ENCODE measurements around the gene ZDHHC22. TPM values are rescaled to one million over a fixed set of nuclear protein-coding genes. Genes with fewer than 3 reads are reported as not detected.

The ZDHHC22 gene
- total RNA-seq, 1 experiment from 2014 or later = not detected

- Histone ChIP-seq H3K27me3 (ENCODE audit: insufficient read depth, low read depth) (no peaks in the 10 kb centered on the region), H3K4me2 (no peak overlapping the region), H3K27ac (no peak overlapping the region), H2AFZ (no peak overlapping the region), H3K4me3 (no peak overlapping the region), H3K4me1 (replicated peaks; ENCODE audit: insufficient read depth) (peaks cover 38% of the 10 kb centered on the region), H3K9me3 (ENCODE audit: insufficient read depth, low read depth) (no peaks in the 10 kb centered on the region), H3F3A (ENCODE audit: insufficient read depth, low read depth) (peaks cover 20% of the 10 kb centered on the region), H3K9me2 (ENCODE audit: insufficient read depth) (no peaks in the 10 kb centered on the region), H3K79me2 (ENCODE audit: low read depth) (no peaks in the 10 kb centered on the region), H4K20me1 (ENCODE audit: insufficient read depth) (no peaks in the 10 kb centered on the region), H3K36me3 (ENCODE audit: low read depth) (no peaks in the 10 kb centered on the region)
- intact Hi-C loops (cut with micrococcal nuclease; ENCODE audit: unreplicated experiment) = no loop called here
- TF ChIP-seq CTCF (conservative IDR thresholded peaks at IDR 0.05) (no peak), EZH2 (IDR thresholded peaks at IDR 0.05; ENCODE audit: low read depth) (no peak)
- CTCF ChIA-PET = interaction anchor here (0.6 to 2.7 kb wide), 7 partner anchors 9 to 209 kb away, joined by 3 to 40 read pairs (median 6); no protein-coding TSS in a partner anchor
- POLR2A ChIA-PET (ENCODE audit: unreplicated experiment) = interaction anchor here (0.6 to 1.2 kb wide), 2 partner anchors 132 to 165 kb away, joined by 8 to 35 read pairs; no protein-coding TSS in a partner anchor
- no peak for DNase-seq
- no TSS peak for BruUV-seq (replicated peaks)
These were observed 56.1 kb downstream of the ZDHHC22 start for GRCh38 chr14:77085538-77085937.

DNA sequence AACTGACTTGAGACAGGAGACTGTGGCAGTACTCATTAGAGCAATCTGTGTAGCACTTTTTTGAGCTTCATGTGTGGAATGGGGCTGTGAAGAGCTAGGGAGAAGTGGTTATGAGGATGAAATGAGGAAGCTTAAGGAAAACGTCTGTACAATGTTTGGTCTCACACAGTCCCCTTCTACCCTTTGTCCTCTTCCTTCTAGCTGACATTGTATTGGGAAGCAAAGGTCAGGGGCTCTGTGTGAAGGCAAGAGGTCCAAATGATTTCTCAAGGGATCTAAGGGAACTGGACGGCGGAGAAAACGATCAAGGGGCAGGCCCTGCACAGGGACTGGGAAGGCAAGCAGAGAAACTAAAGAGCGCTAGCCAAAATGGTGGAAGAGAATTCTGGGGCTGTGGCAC is 56.6 kb downstream of the ZDHHC22 start:
- no TSS peak for BruUV-seq (replicated peaks)
- Histone ChIP-seq H3K79me2 (ENCODE audit: low read depth) (no peaks in the 10 kb centered on the region), H3K4me3 (no peak overlapping the region), H3K9me3 (ENCODE audit: insufficient read depth, low read depth) (no peaks in the 10 kb centered on the region), H3F3A (ENCODE audit: insufficient read depth, low read depth) (peaks cover 20% of the 10 kb centered on the region), H2AFZ (no peak overlapping the region), H3K4me1 (replicated peaks; ENCODE audit: insufficient read depth) (peaks cover 38% of the 10 kb centered on the region), H3K4me2 (no peak overlapping the region), H3K36me3 (ENCODE audit: low read depth) (no peaks in the 10 kb centered on the region), H3K9me2 (ENCODE audit: insufficient read depth) (no peaks in the 10 kb centered on the region), H3K27ac (no peak overlapping the region), H3K27me3 (ENCODE audit: insufficient read depth, low read depth) (no peaks in the 10 kb centered on the region), H4K20me1 (ENCODE audit: insufficient read depth) (no peaks in the 10 kb centered on the region)
- no peak for DNase-seq
- TF ChIP-seq EZH2 (IDR thresholded peaks at IDR 0.05; ENCODE audit: low read depth) (no peak), CTCF (conservative IDR thresholded peaks at IDR 0.05) (no peak)
- POLR2A ChIA-PET (ENCODE audit: unreplicated experiment) = interaction anchor here (0.6 kb wide), 1 partner anchor 727 kb away, joined by 6 read pairs; no protein-coding TSS in a partner anchor
- CTCF ChIA-PET = interaction anchor here (0.5 to 2.7 kb wide), 4 partner anchors 13 to 208 kb away, joined by 3 to 40 read pairs (median 4); no protein-coding TSS in a partner anchor
- intact Hi-C loops (cut with micrococcal nuclease; ENCODE audit: unreplicated experiment) = no loop called here

- intact Hi-C loops (cut with micrococcal nuclease; ENCODE audit: unreplicated experiment) = no loop called here
These were observed 58.5 kb downstream of the ZDHHC22 start for GRCh38 chr14:77083082-77083481.

More at GRCh38 chr14:77083082-77083481, 58.5 kb downstream of the ZDHHC22 start:
- BruUV-seq (replicated peaks) = no TSS peak
- Histone ChIP-seq H3K4me3 (no peak overlapping the region), H4K20me1 (ENCODE audit: insufficient read depth) (no peaks in the 10 kb centered on the region), H2AFZ (no peak overlapping the region), H3K9me3 (ENCODE audit: insufficient read depth, low read depth) (no peaks in the 10 kb centered on the region), H3F3A (ENCODE audit: insufficient read depth, low read depth) (peaks cover 10% of the 10 kb centered on the region), H3K27me3 (ENCODE audit: insufficient read depth, low read depth) (no peaks in the 10 kb centered on the region), H3K27ac (no peak overlapping the region), H3K4me2 (no peak overlapping the region), H3K79me2 (ENCODE audit: low read depth) (no peaks in the 10 kb centered on the region), H3K4me1 (replicated peaks; ENCODE audit: insufficient read depth) (peaks cover 22% of the 10 kb centered on the region), H3K36me3 (ENCODE audit: low read depth) (no peaks in the 10 kb centered on the region), H3K9me2 (ENCODE audit: insufficient read depth) (no peaks in the 10 kb centered on the region)
- no peak for DNase-seq
- POLR2A ChIA-PET (ENCODE audit: unreplicated experiment) = no interaction called here
- CTCF ChIA-PET = no interaction called here
- TF ChIP-seq CTCF (conservative IDR thresholded peaks at IDR 0.05) (no peak), EZH2 (IDR thresholded peaks at IDR 0.05; ENCODE audit: low read depth) (no peak)

All from PC-9 (cell line).